Measurements from ENCODE around the gene USP36. TPM values are rescaled to one million over a fixed set of nuclear protein-coding genes. Genes with fewer than 3 reads are reported as not detected.

Gene USP36
- total RNA-seq, 4 donors from 2014 or later: 38.3 to 60.7 (median 51.1) TPM

GRCh38 chr17:78804777-78805176 is 35.8 kb downstream of the USP36 start:
- TF ChIP-seq CTCF (IDR thresholded peaks at IDR 0.05; ENCODE audit: low read depth): no peak

GRCh38 chr17:78803186-78803845 is 37.3 kb downstream of the USP36 start:
- no peak for TF ChIP-seq CTCF (IDR thresholded peaks at IDR 0.05; ENCODE audit: low read depth)

- no peak for TF ChIP-seq CTCF (IDR thresholded peaks at IDR 0.05; ENCODE audit: low read depth)
Measured at GRCh38 chr17:78802459-78802858, 38.2 kb downstream of the USP36 start.

- no peak for TF ChIP-seq CTCF (IDR thresholded peaks at IDR 0.05; ENCODE audit: low read depth)
Measured at GRCh38 chr17:78802008-78802407, 38.6 kb downstream of the USP36 start.

GRCh38 chr17:78800132-78800931 is 40.3 kb downstream of the USP36 start:
- TF ChIP-seq CTCF (IDR thresholded peaks at IDR 0.05; ENCODE audit: low read depth): no peak

GRCh38 chr17:78798695-78799559 is 41.7 kb downstream of the USP36 start:
- no peak for TF ChIP-seq CTCF (IDR thresholded peaks at IDR 0.05; ENCODE audit: low read depth)

All from subcutaneous adipose tissue (tissue), 4 donors.